Fibroblast of skin of right biceps (primary cell): Measurements from ENCODE around the gene PLCB1.
"Not testable (repeated sequence)": the region's sequence is repeated elsewhere in the genome, so short reads cannot be mapped to it uniquely, and the experiment has no call there.

Source experiments
- DNase-seq: peaks from one replicate; pipeline ENCODE4 v3.0.0-alpha.2; 2013

Gene PLCB1

DNA sequence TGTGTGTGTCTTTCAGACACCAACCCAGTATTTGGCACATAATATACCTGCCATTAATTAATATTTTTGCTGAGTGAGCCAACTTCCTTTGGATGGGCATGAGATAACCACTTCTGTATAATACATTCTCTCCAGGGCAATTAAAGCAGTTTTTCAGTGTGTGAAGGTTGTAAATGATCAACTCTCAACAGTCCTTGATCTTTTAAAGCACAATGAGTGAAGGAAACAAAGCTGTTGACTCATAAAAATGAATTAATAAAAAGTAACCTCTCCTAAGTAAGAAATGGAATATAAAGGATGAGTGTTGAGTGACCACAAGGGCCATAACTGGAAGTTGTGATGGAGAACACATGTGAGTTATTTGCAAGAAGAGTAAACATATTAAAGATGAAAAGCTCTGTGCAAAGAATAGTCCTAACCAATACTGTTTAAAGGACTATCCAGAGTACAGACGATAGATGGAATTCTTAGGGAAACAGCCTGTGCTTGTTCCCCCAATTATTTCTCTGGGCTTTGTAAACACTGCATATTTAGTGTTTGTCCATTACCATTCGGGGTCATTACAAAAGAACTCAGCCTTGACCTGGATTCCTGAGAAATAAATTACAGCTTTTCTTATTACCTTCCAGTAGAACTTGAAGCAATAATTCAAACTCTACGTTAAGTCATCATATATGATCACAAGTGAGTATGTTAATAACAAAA, 446.2 kb downstream of the PLCB1 start:
- no peak for DNase-seq

DNA sequence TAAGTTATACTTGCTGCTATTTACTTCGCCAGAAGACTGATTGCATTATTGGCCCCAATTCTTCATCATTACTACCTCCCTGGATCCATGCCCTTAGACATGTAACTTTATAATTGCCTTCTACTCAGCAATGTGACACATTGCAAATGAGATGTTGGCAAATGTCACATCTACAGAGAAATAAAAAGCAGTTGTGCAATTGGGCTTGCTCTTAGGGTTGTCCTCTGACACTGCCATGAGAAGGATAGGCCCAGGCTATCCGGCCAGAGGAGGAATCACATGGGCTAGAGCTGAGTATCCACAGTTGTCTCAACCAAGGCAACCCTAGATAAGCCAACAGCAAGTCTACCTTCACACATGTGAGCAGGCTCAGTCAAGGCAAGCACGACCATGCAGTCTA, 447.0 kb downstream of the PLCB1 start:
- DNase-seq = no peak

- DNase-seq = no peak
These were observed 449.5 kb downstream of the PLCB1 start for GRCh38 chr20:8581446-8582183.

DNA sequence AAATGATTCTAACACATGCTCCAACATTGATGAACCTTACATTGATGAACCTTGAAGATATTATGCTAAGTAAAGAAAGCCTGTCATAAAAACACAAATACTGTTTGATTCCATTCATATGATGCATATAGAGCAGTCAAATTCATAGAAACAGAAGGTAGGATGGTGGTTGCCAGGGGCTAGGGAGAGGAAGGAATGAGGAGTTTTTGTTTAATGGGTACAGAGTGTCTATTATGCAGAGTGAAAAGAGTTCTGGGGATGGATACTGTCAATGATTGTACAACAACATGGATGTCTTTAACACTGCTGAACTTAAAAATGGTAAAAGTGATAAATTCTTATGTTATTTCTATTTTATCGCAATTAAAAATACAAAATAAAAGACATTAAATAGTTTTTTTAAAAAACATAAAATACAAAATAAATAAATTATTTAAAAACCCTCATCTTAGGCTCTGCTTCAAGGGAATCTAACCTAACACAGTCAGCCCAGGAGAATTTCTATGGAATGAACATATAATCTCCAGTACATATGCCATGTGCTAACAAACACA, 451.0 kb downstream of the PLCB1 start:
- DNase-seq = no peak

DNA sequence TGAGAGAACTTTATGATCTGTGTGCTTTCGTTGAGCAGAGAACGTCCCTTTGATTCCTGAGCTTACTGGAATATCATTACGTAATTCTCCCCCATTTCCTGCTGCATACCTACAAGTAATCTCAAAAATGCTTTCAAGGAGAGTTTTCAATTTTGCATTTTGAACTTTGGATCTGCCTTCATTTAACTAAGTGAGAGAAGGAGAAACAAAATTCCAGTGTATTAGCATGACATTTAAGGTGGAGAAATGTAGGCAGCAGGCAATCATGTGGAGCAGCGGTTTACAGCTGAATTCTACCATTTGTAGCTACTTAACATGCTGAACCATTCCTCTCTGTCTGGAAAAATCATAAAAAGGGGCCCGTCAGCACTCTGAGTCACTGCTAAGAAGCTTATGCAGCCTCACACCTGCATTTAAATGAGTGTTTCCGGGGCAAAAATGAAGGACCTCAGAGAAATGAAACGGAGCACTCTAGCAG, 451.5 kb downstream of the PLCB1 start:
- peak; percentile 63 for DNase-seq

GRCh38 chr20:8587251-8587650, 455.2 kb downstream of the PLCB1 start:
- DNase-seq = no peak

GRCh38 chr20:8587810-8588209, 455.7 kb downstream of the PLCB1 start:
- no peak for DNase-seq

GRCh38 chr20:8589956-8590355, 457.9 kb downstream of the PLCB1 start:
- DNase-seq = peak; percentile 45

- not testable (repeated sequence) for DNase-seq
These were observed 469.0 kb downstream of the PLCB1 start for GRCh38 chr20:8600910-8601541.

- DNase-seq = no peak
These were observed 469.5 kb downstream of the PLCB1 start for GRCh38 chr20:8601542-8601912.

DNA sequence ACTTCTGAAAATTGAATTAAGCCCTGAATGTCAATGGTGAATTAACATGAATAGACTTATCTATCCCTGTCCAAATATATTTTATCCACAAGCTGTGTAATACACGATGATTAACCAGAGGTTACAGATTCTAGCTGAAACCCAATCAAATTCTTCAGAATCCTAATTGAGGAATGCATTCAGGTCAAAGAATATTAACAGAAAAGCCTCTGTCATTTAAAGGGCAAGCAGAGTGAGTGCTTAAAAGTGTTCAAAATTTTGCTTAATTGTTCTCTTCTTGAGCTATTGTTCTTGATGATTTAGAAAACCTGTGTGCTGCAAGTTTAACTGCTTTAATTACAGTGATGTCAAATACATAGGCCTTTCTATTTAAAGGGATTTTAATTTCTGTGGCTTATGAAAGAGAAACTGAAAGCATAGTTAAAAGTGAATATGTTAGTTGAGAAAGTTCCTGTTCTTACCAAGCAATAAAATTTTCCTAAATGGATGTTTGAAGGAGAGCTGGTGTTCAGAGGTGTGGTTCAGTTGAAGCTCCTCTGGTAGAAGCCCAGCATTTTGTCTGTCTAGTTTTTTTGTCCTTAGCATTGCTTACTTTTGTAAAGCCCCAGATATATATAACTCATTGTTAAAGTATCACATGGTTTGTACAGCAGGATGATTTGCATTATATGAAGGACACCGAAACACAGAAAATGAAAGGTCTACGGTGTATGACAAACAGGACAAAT, 470.5 kb downstream of the PLCB1 start:
- no peak for DNase-seq

DNA sequence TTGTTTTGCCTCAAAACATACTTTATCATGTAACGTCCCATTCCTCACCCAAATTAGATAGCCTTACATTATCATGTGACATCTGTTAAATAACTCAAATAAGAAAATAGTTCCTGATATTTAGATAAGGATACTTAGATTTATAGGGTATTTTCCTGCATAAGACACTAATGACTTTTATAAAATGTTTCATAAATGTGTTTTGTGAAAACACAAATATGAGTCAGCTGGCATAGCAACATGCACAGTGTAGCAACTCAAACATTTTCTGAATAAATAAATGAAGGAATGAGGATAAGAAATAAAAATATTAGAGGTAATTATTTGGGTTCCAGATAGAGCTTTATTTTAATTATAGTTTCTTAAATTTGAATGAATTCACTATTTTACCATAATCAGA, 476.4 kb downstream of the PLCB1 start:
- DNase-seq = no peak

DNA sequence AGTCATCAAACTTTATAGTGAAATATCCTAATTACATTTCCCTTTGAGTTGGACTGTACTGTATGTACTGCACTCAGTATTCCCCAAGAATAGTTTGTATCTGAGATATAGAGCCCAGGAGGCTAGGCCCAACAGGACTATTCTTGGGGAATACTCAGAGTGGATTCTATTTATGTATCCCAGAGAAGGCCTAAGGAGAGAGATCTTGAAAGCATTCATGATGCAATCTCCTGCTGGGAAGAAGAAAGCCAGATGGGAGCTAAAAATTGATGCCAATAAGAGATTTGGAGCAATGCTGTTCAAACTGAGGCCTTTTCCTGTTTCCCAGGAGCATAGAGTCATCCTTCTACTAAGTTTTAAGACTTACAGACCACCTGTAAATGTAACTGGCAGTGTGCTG, 484.7 kb downstream of the PLCB1 start:
- peak; percentile 36 for DNase-seq

- DNase-seq = no peak
These were observed 488.9 kb downstream of the PLCB1 start for GRCh38 chr20:8621001-8621400.

DNA sequence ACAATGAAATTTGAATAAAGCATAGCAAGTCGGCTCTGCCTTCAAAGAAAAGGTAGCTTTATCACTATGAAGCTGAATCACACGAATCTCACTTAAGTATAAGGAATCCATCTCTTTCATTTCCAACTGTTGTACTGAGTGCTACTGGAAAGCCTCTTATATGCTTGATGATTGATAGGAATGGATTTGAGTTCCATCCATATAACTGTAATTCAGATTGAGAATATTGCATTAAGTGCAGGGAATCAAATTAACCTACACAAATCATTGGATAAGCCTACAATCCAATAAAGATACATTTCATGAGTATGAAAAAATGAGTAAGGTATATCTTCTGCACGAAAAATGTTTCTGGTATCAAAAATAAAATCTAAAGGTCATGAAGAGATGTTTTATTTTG, 492.0 kb downstream of the PLCB1 start:
- no peak for DNase-seq

- no peak for DNase-seq
These were observed 492.6 kb downstream of the PLCB1 start for GRCh38 chr20:8624616-8625015.

GRCh38 chr20:8627340-8628004, 495.4 kb downstream of the PLCB1 start:
- DNase-seq = no peak

DNA sequence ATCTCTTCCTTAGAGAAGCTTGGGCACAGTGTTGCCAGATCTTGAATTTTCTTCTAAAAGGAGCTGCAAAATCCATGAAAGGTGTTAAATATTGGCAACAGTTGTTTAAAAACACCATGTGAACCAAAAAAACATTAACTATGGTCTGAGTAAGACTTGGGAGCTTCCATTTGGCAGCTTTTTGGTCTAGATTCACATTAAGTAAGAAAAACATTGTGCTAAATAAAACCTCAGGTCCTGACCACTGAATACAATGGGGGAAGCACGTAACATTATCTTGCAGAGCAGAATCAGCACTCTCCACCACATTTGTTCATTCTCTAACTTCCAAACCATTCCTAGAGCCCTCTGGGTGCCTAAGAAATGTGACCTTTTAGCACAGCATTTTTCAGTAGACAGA, 499.2 kb downstream of the PLCB1 start:
- DNase-seq = no peak

DNA sequence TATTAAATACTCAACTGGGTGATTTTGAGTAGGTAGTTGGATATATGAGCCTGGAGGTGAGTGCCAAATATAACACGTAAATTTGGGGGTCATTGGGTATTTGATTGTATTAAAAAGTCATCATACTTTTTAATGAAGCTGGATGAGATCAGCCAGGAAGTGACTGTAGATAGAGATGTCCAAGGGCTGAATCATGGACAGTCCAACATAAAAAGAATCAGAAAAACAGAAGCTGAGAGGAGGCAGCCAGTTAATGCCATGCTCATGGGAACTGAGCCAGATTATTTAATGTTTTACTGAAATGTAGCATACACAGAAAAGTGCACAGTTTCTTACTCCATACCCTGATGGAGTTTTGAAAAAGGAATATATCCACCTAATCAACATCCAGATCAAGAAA, 501.3 kb downstream of the PLCB1 start:
- peak; percentile 58 for DNase-seq

DNA sequence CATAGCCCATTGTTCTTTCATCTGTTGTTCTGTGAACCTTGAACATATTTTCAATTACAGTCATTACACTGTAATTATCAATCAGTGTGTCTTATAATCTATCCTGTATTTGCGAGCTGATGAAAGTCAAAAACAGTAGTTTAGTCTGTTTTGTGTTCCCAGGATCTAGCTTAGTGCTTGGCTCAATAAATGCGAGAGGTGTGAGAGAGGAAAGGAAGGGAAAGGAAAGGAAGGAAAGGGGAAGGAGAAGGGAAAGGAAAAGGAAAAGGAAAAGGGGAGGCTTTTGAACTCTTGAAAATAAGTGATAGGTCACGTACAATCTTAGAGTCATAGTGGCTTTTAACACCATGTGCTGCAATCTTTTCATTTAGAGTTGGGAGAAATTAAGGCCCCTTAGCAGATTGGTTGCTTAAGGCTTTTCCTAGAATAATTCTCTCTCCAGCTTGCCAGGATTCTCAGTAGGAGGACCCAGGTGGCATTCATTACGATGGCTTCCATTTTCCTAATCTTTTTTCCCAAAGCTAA, 503.0 kb downstream of the PLCB1 start:
- no peak for DNase-seq

GRCh38 chr20:8635837-8636236, 503.8 kb downstream of the PLCB1 start:
- no peak for DNase-seq

DNA sequence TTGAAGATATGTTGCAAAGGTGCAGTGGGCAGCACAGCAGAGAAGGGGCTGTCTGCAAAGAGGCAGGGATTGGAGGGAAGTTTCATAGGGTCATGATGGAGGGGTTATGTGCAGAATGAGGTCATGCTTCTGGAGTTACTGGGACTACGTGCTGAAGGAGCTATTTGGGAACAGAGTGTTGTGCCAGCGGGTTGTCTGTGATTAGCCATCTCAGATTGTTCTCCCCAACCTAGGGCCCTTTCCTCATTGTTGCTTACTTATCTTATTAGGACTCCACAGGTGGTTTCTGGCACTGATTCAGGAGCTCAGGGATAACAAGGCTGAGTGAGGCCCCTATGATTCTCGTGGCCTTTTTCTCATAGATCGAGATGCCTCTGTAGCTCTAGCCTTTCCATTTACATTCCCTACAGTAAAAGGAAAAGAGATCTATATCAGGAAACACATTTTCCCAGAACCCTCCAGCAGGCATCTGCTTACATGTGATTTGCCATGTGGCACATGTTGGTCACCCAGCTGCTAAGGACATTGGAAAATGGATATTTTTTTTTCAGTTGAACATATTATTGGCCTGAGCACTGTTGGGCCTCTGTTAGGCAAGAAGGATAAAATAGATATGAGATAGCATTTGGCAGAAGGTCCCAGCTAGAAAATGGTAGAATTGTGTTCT, 507.2 kb downstream of the PLCB1 start:
- DNase-seq = no peak
